Measurements from ENCODE around the gene AQP7. TPM values are rescaled to one million over a fixed set of nuclear protein-coding genes. Genes with fewer than 3 reads are reported as not detected.

Gene AQP7
- total and polyA plus RNA-seq, 9 of the 15 experiments (the other 6 are each of a cell fraction or from before 2014, with no cell fraction given), result 0.04 to 0.53 (median 0.07) TPM; not detected in 4

- Histone ChIP-seq H3K9me3 (replicated peaks; ENCODE audit: control insufficient read depth, insufficient read depth, low read depth, low read length) (no peaks in the 10 kb centered on the region; the same call in 1 of the 2 replicates), H3K27me3 (ENCODE audit: control insufficient read depth in 2 of 2, insufficient read depth in 2 of 2, low read length in 2 of 2) (no peaks in the 10 kb centered on the region), H4K20me1 (replicated peaks; ENCODE audit: control insufficient read depth, insufficient read depth, low read length) (no peaks in the 10 kb centered on the region), H3K4me3 (no peak overlapping the region), H2AFZ (ENCODE audit: low read depth, low read length) (no peak overlapping the region), H3K9ac (ENCODE audit: insufficient read depth in 1 of 2, low read depth in 2 of 2, low read length in 2 of 2) (no peak overlapping the region; a peak in 1 of 4 replicates), H3K4me1 (replicated peaks in 1 of 2; ENCODE audit: control insufficient read depth in 2 of 2, insufficient read depth in 2 of 2, low read length in 2 of 2) (peaks cover 0 to 12% of the 10 kb centered on the region in 2 experiments; a peak in 4 of 5 replicates), H3K4me2 (ENCODE audit: insufficient read depth, low read length) (peak overlapping the region; percentile 29), H3K9me1 (ENCODE audit: control insufficient read depth, insufficient read depth, low read length) (no peaks in the 10 kb centered on the region), H3K27ac (ENCODE audit: extremely low read depth, low read depth, low read length) (peak overlapping the region; percentile 55; the same call in 1 of the 3 replicates), H3K79me2 (ENCODE audit: control insufficient read depth, insufficient read depth, low read length) (no peaks in the 10 kb centered on the region), H3K36me3 (ENCODE audit: control insufficient read depth, insufficient read depth, low read length) (peaks cover 18% of the 10 kb centered on the region; the same call in 2 of the 3 replicates)
- BruUV-seq (replicated peaks), result no TSS peak
- peak; percentile 64 for ATAC-seq
- CTCF ChIA-PET (ENCODE audit: low intra/inter-chr PET ratio), result no interaction called here
- in situ Hi-C loops (cut with MboI), result no loop called here
- intact Hi-C loops (cut with micrococcal nuclease), result no loop called here
- POLR2A ChIA-PET, result interaction anchor here (1.0 kb wide), 1 partner anchor 11 kb away, joined by 3 read pairs; no protein-coding TSS in a partner anchor
- 12% methylated on average over 5 of the region's 5 CpGs for WGBS (ENCODE audit: insufficient coverage, low coverage, missing lambda C conversion rate)
- peak in 1 of 4 experiments; percentile 27 for DNase-seq (ENCODE audit: extremely low read depth in 1 of 4, low spot score in 3 of 4)
- FAIRE-seq, result peak; percentile 77
- TF ChIP-seq ZNF354B (CRISPR knock-in tag; IDR thresholded peaks at IDR 0.05) (no peak), NR0B1 (IDR thresholded peaks at IDR 0.05; ENCODE audit: partially characterized antibody) (no peak), ELF1 (tag; IDR thresholded peaks at IDR 0.05) (no peak), ZKSCAN3 (CRISPR knock-in tag; IDR thresholded peaks at IDR 0.05) (no peak), ARID1B (IDR thresholded peaks at IDR 0.05) (peak; percentile 16; the same call in 1 of the 2 replicates), TEAD4 (IDR thresholded peaks at IDR 0.05; ENCODE audit: low read length) (0 out of 2 replicates have a peak, but pooled peaks have one; percentile 8), TEAD4 (CRISPR knock-in tag; IDR thresholded peaks at IDR 0.05; ENCODE audit: borderline replicate concordance) (no peak), ZNF766 (CRISPR knock-in tag; conservative IDR thresholded peaks at IDR 0.05) (peak; percentile 52; the same call in 1 of the 2 replicates), SMARCE1 (IDR thresholded peaks at IDR 0.05) (no peak), SRSF9 (IDR thresholded peaks at IDR 0.05; ENCODE audit: borderline replicate concordance, low read depth, low read length) (no peak), MAX (CRISPR knock-in tag; IDR thresholded peaks at IDR 0.05) (no peak), PURB (CRISPR knock-in tag; IDR thresholded peaks at IDR 0.05; ENCODE audit: low read depth) (no peak), POU5F1 (IDR thresholded peaks at IDR 0.05; ENCODE audit: borderline replicate concordance, low read depth, low read length, partially characterized antibody) (no peak), DIDO1 (tag; IDR thresholded peaks at IDR 0.05; ENCODE audit: low read depth) (no peak), HNRNPLL (IDR thresholded peaks at IDR 0.05; ENCODE audit: low read depth, low read length, poor library complexity, severe bottlenecking) (peak; percentile 46), RNF219 (CRISPR knock-in tag; IDR thresholded peaks at IDR 0.05) (no peak)
- TF ChIP-seq, protein P1, sequence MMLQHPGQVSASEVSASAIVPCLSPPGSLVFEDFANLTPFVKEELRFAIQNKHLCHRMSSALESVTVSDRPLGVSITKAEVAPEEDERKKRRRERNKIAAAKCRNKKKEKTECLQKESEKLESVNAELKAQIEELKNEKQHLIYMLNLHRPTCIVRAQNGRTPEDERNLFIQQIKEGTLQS (IDR thresholded peaks at IDR 0.05), result no peak
- TF ChIP-seq, protein P1 (CRISPR knock-in tag; conservative IDR thresholded peaks at IDR 0.05), result no peak
Measured at GRCh38 chr9:33354651-33355211, 47.6 kb downstream of the AQP7 start.
